RCC 7860 (cell line): Measurements from ENCODE around the gene PEF1.

Experiments used
- DNase-seq: peaks from one replicate; pipeline ENCODE4 v3.0.0-alpha.2; 2015; ENCODE audit warnings: low spot score
- FAIRE-seq: peaks from 2 replicates; lab custom pipeline; 2012; peaks lifted over from hg19 to GRCh38; lab: Jason Lieb, UNC

The PEF1 gene

DNA sequence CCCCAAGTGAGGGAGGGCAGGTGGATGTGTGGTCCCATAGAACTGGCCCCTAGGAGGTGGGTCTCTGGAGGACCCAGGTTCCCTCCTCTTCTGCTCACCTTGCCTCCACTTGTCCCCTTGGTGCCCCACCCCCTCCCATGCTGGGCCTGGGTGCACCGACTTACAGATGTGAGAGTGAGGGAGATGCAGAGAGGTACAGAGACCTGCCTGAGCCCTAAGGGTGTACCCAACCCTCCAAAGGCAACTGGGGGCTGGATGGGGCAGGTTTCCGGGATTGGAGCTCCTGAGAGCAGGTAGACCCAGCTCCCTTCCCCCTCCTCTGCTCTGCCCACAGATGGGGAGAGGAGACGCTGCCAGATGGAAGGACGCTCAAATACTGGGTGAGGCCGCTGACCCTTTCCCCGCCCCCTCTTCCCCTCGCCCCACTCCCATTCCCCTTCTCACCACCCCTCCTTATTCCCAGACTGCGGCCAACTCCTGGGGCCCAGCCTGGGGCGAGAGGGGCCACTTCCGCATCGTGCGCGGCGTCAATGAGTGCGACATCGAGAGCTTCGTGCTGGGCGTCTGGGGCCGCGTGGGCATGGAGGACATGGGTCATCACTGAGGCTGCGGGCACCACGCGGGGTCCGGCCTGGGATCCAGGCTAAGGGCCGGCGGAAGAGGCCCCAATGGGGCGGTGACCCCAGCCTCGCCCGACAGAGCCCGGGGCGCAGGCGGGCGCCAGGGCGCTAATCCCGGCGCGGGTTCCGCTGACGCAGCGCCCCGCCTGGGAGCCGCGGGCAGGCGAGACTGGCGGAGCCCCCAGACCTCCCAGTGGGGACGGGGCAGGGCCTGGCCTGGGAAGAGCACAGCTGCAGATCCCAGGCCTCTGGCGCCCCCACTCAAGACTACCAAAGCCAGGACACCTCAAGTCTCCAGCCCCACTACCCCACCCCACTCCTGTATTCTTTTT is 58.0 kb downstream of the PEF1 start:
- FAIRE-seq: no peak

DNA sequence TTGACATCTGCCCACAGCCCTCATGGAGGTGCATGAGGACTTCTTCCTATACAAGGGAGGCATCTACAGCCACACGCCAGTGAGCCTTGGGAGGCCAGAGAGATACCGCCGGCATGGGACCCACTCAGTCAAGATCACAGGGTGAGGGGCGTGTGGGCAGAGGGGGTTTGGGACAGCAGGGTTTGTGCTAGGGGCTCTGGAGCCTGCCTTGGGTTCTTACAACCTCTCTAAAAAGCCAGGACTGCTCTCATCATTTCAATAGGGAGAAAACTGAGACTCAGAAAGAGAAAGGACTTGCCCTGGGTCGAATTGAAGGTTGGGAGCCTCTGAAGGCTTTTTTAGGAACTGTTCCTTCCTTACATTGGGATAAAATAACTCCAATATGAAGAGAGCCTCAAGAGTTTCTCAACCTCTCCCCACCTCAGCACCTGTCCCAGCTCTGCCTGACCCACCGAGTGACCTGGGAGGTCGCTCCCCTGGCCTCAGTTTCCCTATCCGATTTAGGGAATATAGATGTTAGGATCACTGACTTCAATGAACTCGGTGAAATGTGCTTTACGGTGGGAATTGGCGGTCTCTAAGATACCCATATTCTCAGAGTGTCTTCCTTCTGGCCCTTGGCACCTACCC is 58.8 kb downstream of the PEF1 start:
- no peak for FAIRE-seq
- DNase-seq: no peak

More for the DNA sequence above, 58.0 kb downstream of the PEF1 start:
- DNase-seq: no peak

DNA sequence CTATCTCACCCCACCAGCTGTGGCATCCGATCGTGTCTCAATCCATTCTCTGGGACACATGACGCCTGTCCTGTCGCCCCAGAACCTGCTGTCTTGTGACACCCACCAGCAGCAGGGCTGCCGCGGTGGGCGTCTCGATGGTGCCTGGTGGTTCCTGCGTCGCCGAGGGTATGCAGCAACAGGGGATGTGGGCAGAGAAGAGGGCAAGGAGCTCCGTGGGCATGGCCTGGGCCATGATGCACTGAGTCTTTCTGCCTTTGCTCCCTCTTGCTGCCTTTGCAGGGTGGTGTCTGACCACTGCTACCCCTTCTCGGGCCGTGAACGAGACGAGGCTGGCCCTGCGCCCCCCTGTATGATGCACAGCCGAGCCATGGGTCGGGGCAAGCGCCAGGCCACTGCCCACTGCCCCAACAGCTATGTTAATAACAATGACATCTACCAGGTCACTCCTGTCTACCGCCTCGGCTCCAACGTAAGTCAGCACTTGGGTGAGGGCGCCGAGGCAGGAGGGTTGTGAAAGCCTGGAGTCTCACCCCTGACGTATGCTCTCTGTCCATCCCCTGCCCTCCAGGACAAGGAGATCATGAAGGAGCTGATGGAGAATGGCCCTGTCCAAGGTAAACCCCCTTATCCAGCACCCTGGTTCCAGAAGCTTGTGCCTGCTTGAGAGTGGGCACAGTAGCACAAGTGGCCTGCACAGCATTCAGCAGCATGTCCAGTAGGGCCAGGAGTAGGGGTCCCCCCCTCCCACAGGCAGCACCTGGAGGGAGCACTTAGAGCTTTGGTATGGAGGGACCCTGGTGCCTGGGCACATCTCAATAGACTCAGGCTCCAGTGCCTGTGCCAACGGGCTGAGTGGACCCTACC is 59.6 kb downstream of the PEF1 start:
- FAIRE-seq (no peak), DNase-seq (no peak)

DNA sequence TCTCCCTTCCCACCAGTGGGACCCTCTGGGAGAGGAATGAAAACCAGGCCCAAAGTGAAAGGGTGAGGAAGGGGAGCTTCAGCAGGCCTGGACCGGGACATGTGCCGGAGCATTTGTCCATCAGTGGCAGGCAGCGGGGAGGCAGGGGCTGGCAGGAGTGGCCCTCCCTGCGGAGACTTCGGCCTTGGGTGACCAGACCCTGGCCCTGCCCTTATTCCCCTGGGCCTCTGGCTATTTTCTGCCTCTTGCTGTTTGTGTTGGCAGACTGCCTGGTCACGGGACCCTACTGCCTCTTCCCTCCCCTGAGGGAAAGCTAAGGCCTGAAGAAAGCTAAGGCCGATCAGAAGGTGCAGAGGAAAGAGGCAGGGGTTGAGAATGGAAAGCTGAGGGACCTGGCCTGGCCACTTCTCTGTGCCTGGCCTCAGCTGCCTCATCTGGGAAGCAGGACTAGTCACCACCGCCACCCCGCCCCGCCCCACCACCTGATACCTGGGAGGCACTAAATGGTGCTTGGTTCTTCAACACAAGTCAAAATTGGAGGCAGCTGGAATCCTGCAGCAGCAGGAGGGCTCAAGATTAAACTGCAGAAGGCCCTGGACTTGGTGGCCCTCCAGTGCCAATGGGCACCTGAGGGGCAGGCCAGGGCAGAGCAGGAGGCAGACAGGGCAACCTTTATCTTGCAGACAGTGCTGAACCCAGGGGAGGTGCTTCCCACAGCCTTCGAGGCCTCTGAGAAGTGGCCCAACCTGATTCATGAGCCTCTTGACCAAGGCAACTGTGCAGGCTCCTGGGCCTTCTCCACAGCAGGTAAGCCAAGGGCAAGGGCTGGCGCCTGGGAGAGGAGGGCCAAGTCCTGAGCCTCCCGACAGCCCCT is 60.4 kb downstream of the PEF1 start:
- no peak for FAIRE-seq
- no peak for DNase-seq

DNA sequence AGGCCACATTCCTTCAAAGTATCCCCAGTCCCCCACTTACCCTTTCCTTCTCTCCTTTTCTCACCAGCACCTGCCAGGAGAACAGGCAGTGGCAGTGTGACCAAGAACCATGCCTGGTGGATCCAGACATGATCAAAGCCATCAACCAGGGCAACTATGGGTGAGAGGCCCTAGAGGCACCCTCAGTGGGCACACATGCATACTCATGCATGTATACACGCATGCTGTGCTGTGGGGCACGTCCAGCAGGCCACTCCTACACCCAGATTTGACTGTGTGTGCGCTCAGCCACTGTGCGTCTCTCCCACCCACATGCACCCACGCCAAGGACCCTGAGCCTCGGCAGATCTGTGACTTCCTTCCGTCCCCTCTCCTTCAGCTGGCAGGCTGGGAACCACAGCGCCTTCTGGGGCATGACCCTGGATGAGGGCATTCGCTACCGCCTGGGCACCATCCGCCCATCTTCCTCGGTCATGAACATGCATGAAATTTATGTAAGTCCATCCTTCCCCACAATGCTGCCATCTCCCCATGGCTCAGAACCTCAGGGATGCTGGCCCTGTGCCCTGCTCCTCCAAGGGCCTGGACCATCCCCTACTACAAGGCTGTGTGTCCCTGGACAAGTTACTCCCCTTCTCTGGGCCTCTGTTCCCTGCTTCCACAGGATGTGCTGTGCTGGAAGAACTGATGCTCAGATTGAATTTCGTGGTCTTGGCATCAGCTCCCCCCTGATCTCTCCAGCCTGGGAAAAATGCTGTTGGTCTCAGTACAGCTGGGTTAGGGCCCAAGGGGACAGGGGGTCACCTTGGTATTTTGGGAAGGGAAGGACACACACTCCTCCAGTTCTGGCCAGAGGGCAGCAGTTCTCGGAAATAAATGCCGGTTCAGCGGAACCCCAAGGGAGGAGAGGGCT is 61.3 kb downstream of the PEF1 start:
- FAIRE-seq (no peak), DNase-seq (no peak)

DNA sequence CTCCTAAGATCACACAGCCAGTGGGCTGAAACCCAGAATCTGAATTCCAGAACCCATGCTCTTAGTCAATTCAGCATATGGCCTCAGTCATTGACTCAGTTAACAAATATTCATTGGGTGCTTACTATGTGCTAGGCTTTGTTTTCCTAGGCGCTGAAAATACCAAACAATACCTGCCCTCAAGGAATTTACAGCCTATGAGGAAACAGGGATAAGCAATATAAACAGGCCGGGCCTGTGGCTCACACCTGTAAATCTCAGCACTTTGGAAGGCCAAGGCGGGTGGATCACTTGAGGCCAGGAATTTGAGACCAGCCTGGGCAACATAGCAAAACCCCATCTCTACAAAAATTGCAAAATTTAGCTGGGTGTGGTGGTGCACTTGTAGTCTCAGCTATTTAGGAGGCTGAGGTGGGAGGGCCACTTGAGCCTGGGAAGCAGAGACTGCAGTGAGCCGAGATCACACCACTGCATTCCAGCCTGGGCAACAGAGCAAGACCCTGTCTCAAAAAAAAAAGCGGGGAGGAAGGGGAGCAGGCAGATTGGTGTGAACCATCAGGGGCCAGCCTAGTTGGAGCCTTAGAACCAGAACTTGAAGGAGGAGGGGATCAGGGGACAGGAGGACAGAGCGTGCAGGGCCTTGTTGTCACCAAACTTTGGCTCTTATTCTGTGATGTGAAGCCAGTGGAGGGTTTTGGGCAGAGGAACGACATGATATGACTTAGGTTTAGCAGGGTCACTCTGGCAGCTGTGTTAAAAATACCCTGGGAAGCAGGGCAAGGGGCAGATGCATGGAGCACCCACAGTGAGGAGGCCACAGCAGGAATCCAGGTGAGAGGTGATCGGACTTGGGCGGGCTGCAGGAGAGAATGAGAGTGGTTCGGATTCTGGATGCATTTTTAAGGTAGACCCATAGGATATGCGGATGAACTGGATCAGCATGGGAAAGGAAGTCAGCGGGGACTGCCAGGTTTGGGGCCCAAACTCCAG is 62.6 kb downstream of the PEF1 start:
- DNase-seq: no peak

DNA sequence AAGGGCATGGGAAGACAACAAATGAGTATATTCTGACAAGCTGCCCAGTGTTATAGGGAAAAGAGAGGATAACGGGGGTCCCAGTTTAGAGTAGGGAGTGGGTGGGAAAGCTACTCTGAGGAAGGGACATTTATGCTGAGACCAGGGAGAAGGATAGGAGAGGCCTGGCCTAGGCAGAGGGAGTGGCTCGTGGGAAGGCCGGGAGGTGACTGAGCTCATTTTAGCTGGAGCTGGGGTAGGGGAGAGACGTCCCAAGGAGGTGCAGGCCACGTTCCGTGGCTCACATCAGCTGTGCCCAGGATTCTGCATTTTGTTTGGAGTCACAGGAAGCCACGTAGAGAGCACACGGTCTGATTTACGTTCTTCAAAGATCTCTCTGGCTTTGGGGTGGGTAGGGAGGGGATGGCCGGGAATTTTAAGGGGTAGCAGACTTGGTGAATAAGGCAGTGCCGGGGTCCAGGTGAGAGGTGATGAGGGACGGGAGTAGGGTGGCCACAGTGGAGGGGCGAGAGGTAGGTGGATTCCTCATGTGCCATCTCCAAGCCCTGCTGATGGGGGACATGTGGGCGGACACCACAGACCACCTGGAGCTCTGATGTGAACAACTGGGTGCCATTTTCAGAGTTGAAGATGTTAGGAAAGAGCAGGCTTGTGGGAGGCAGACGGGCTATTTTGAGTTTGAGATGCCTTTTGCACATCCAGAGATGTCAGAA is 63.6 kb downstream of the PEF1 start:
- DNase-seq (no peak), FAIRE-seq (no peak)

More for the DNA sequence above, 62.6 kb downstream of the PEF1 start:
- FAIRE-seq: no peak

DNA sequence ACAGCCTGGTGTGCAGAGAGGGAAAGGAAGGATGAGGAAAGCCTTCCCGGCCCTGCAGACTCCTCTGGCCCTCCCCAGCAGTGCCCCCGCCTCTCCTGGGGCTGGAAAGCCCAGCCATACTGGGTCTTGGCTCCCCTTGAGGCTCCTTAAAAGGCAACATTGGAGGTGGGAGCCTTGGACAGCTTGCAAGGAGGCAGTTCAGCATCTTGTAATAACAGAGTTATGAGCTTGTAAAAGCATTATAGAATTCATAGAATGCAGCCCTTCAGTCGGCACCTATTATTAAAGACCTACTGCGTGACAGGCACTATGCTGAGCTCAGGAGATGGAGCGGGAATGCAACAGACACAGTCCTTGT is 64.2 kb downstream of the PEF1 start:
- FAIRE-seq: no peak
- no peak for DNase-seq
